WI38 (cell line): ENCODE results near the gene CLN5.
"Not testable (repeated sequence)": the region's sequence is repeated elsewhere in the genome, so short reads cannot be mapped to it uniquely, and the experiment has no call there.

Source experiments
- H3K4me3 ChIP-seq: 2 replicates; pipeline ENCODE4 v1.5.1; 2011; ENCODE audit warnings: low read depth, mild to moderate bottlenecking, control low read depth, low read length
- TF ChIP-seq, protein P1 (sequence below): IDR thresholded peaks from 2 replicates; pipeline ENCODE4 v1.5.1; 2012; ENCODE audit warnings: low read depth, mild to moderate bottlenecking, control low read depth, low read length

The CLN5 gene

DNA sequence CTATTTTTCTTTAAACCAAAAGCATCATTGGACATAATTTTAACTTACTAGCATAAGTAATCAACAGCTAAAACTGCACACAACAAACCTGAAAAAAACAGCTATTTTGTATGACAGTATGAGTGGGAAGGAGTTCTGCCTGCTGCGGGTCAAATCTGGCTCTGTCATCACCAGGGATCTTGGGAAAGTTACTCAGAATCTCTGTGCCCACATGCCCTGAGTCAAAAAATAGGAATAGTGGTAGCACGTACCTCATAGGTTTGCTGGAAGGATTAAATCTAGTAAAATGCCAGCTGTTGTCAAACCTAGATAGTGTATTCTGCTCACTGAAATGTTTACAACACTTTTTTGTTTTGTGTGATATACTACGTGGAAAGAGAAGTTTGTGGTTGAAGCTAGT, 1.1 kb downstream of the CLN5 start:
- TF ChIP-seq, protein P1, sequence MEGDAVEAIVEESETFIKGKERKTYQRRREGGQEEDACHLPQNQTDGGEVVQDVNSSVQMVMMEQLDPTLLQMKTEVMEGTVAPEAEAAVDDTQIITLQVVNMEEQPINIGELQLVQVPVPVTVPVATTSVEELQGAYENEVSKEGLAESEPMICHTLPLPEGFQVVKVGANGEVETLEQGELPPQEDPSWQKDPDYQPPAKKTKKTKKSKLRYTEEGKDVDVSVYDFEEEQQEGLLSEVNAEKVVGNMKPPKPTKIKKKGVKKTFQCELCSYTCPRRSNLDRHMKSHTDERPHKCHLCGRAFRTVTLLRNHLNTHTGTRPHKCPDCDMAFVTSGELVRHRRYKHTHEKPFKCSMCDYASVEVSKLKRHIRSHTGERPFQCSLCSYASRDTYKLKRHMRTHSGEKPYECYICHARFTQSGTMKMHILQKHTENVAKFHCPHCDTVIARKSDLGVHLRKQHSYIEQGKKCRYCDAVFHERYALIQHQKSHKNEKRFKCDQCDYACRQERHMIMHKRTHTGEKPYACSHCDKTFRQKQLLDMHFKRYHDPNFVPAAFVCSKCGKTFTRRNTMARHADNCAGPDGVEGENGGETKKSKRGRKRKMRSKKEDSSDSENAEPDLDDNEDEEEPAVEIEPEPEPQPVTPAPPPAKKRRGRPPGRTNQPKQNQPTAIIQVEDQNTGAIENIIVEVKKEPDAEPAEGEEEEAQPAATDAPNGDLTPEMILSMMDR = no peak

DNA sequence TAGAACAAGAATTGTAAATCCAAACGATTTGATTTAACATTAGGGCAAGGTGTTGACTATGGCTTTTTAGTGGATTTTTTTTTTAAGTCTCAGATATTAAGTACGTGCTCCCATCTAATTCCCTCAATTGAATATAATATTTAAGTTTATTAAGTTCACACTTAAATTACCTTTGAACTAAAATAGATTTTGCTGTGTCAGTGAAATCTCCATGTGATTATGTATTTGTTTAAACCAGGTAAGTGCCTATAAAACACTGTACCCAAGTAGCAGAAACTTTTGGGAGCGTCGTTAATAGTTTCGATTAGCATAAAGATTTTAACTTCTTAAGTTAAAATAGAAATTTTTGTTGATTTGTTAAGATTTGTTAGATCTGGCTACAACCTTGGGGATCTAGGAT, 1.6 kb downstream of the CLN5 start:
- no peak overlapping the region for H3K4me3 ChIP-seq

More for the DNA sequence above, 1.1 kb downstream of the CLN5 start:
- H3K4me3 ChIP-seq = peak overlapping the region; percentile 71

DNA sequence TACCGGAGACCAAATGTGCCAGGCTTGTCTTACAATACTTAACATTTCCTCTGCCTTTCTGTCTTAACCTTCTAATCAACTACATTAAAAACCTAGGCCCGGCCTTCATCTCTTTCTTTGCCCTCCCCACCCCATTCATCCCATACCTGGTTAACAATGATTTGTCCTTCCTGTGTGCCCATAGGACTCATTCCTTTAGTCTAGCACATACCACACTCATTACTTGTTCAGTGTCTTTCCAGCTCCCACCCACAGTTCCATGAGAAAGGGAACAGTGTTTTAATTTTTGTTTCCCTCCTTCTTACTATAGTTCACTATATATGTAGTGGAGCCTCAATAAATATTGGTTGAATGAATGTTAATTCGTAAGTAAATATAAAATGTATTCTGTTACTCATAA, 2.4 kb downstream of the CLN5 start:
- TF ChIP-seq, protein P1 = no peak
- no peak overlapping the region for H3K4me3 ChIP-seq

More for the DNA sequence above, 1.6 kb downstream of the CLN5 start:
- TF ChIP-seq, protein P1 = no peak

DNA sequence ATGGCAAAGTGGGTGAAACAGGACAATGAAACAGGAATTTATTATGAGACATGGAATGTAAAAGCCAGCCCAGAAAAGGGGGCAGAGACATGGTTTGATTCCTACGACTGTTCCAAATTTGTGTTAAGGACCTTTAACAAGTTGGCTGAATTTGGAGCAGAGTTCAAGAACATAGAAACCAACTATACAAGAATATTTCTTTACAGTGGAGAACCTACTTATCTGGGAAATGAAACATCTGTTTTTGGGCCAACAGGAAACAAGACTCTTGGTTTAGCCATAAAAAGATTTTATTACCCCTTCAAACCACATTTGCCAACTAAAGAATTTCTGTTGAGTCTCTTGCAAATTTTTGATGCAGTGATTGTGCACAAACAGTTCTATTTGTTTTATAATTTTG, 8.6 kb downstream of the CLN5 start:
- no peak overlapping the region for H3K4me3 ChIP-seq
- TF ChIP-seq, protein P1 = no peak

DNA sequence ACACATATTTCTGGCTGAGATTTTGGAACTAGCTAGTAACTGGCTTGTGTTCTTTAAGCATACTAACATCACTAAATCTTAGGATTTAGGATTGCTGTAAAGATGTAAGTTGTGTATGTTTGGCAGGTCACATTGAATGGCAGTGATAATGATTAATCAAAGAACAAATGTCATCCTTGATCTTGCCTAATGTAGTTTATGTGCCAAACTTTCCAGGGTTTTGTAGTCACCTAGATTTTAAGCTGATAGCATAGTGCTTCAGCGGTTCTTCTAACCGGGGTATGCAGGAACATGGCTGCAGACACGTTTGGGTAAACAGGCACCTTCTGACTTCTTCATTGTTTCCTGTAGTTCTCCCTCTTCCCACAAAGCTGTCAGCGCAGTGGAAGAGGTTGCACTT, 9.7 kb downstream of the CLN5 start:
- TF ChIP-seq, protein P1 = no peak
- no peak overlapping the region for H3K4me3 ChIP-seq

DNA sequence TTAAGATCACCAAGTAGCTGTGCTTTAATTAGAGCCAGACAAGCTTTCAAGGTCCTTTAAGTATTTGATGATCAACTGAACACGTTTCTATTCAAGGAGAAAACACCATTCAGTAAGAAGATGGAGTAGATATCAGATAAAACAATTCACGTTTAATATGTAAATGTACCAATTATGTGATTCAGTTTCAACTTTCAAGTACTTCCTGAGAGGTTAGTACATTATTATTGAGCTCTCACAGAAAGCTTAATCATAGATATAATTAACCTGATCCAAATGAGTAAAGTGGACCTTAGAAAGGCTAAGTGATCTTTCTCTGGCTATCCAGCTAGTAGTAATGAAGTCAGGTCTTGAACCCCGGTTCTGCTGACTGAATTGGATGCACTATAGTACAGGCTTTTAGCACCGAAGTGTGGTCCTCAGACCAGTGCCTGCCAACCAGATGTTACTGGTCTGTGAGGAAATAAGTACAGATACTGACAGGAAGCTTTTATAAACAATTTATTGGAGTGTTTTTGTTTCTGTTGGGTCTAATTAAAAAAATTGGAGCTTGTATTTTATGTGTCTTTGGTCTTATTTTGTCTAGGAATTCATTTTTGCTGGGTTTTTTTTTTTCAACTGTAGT, 10.2 kb downstream of the CLN5 start:
- no peak overlapping the region for H3K4me3 ChIP-seq
- TF ChIP-seq, protein P1 = no peak

DNA sequence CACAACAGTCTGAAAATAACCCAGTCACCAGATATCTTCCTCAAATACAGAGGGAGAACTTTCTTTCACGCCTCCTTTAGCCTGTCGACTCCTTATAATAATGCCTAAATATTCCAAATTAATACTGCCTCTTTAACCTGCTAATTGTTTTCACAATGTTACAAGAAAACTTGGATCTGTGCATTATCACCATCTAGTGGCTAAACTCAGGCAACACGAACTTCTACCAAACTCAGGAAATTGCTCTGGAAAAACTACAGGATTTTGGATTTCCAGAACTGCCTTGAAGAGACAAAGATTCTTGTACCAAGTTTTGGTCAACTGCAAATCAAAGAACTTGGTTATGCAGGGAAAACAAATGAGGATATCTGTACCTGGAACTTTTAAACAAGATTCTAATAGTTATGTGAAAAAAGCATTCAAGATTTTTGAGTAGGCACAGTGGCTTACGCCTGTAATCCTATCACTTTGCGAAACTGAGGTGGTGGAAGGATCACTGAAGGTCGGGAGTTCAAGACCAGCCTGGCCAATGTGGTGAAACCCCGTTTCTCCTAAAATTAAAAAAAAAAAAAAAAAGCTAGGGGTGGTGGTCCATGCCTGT, 10.8 kb downstream of the CLN5 start:
- H3K4me3 ChIP-seq = no peak overlapping the region
- TF ChIP-seq, protein P1 = peak; percentile 59

DNA sequence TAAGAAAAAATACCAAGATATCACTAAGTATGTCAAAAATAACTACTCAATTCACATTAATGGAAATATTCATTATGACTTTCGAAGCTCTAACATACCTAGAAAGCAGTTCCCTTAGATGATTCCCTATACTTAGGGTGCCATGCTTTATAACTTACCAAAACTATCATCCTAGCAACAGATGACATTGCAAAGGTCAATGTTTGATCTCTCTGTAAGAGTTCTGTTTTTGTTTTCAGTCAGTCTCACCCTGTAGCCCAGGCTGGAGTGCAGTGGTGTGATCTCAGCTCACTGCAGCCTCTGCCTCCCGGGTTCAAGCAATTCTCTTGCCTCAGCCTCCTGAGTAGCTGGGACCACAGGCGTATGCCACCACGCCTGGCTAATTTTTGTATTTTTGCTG, 16.5 kb downstream of the CLN5 start:
- H3K4me3 ChIP-seq = not testable (repeated sequence)
